GM12872 (cell line): ENCODE results near the gene NDUFS4.

ENCODE experiments used
- TF ChIP-seq, protein P1 (sequence below): IDR thresholded peaks from 3 replicates; pipeline ENCODE4 v1.5.1; 2011; ENCODE audit warnings: low read depth, mild to moderate bottlenecking, low read length, moderate library complexity; ENCODE audit not compliant: insufficient read depth

The NDUFS4 gene

DNA sequence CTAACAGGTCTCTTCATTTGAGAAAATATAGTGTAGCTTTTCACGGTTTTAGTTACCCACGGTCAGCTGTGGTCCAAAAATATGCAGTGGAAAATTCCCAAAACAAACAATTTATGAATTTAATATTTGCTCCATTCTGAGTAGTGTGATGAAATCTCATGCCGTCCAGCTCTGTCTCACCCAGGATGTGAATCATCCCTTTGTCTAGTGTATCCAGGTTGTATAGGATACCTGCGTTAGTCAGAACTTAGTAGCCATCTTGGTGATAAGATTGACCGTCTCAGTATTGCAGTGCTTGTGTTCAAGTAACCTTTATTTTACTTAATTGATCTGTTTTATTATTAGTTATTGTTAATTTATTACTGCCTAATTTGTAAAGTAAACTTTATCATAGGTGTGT, 41.1 kb downstream of the NDUFS4 start:
- TF ChIP-seq, protein P1, sequence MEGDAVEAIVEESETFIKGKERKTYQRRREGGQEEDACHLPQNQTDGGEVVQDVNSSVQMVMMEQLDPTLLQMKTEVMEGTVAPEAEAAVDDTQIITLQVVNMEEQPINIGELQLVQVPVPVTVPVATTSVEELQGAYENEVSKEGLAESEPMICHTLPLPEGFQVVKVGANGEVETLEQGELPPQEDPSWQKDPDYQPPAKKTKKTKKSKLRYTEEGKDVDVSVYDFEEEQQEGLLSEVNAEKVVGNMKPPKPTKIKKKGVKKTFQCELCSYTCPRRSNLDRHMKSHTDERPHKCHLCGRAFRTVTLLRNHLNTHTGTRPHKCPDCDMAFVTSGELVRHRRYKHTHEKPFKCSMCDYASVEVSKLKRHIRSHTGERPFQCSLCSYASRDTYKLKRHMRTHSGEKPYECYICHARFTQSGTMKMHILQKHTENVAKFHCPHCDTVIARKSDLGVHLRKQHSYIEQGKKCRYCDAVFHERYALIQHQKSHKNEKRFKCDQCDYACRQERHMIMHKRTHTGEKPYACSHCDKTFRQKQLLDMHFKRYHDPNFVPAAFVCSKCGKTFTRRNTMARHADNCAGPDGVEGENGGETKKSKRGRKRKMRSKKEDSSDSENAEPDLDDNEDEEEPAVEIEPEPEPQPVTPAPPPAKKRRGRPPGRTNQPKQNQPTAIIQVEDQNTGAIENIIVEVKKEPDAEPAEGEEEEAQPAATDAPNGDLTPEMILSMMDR = no peak

DNA sequence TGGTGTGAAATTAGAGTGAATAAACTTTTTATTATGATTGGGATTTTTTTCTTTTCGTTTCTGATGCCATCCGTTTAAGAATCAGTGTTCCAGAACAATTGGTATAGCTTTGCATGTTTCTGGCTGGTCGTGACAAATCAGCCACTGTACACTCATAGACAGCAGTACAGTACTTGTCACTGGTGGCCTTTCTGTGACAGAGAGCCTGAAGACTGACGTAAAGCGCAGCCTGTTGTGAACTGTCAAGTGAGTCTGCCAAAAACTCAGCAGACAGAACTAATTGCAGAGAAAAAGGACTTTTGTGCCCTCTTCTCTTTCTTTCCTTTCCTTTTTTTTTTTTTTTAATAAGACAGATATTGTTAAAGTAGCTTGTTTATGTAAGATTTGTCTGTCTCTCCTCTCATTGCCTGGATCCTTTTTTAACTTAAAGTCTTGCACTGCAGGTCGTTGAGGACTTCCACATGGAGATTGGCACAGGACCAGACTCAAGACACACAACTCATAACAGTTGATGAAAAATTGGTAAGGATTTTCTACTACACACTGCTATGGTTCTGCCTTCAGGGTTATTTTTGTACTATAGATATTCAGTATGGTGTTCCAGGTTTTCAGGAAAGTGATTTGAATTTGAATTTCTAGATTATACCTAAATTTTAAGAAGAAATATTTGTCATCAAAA, 42.7 kb downstream of the NDUFS4 start:
- TF ChIP-seq, protein P1 = no peak

DNA sequence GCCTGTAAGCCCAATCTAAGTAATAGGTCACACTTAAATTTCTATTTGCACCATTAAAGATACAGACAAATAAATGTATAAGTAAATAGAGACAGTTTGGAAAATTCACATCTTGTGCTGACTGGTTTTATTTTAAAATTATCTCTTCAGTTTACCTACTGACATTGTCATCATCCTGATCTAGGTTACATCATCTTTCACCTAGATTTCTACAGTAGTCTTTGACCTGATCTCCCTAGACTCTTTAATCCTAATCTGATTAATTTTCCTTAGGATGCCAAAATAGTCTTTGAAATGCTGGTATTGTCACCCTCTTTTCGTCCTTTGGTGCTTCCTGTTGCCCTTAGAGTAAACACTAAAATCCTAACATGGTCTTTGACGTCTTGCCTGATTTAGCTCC, 43.9 kb downstream of the NDUFS4 start:
- TF ChIP-seq, protein P1 = no peak

DNA sequence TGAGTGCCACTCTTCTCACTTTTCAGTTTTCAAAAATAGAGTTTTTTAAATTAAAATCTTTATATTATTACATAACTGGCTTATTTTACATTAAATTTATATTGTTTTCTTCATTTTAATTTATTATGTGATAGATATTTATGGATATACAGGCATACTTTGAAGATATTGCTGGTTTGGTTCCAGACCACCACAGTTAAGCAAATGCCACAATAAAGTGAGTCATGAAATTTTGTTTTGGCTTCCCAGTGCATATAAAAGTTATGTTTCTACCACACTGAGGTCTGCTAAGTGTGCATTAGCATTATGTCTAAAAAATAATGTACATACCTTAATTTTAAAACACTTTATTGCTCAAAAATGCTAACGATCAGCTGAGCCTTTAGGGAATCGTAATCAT, 47.4 kb downstream of the NDUFS4 start:
- TF ChIP-seq, protein P1 = no peak

DNA sequence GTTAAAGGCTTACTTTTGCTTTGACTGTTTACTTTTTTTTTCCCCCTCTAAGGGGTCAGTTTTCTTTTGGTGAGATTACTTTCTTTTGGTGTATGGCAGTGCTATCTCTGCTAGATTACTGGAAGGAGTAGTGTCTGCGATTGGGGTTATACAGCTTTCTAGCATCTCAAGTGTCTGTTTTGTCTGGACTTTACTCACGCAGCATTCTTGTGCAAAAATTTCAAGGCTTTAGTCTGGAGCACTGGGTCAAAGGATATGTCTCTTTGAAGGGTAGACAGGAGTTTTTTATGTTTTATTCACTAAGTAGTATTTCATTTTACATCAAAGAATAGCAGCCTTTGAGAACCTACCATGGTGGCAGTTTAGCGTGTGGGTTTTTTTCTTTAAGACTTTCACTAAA, 52.6 kb downstream of the NDUFS4 start:
- TF ChIP-seq, protein P1 = no peak

DNA sequence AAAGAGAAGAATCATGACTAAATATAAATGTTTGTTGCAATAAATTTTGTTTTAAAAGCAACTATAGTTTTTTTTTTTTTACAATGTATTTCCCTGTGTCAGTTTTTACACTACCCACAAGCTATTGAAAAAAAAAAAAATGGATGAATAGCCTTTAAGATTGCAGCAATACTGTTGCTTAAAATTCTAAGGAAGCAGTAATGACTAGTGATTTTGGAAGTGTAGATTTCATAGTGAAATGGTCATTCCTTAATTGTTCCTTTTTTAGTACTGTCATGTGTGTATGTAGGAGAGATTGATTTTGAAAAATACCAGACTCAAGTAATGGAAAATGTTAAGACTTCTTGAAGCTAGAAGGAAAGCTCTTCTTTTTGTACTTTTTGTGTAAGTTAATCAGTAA, 53.1 kb downstream of the NDUFS4 start:
- TF ChIP-seq, protein P1 = no peak

DNA sequence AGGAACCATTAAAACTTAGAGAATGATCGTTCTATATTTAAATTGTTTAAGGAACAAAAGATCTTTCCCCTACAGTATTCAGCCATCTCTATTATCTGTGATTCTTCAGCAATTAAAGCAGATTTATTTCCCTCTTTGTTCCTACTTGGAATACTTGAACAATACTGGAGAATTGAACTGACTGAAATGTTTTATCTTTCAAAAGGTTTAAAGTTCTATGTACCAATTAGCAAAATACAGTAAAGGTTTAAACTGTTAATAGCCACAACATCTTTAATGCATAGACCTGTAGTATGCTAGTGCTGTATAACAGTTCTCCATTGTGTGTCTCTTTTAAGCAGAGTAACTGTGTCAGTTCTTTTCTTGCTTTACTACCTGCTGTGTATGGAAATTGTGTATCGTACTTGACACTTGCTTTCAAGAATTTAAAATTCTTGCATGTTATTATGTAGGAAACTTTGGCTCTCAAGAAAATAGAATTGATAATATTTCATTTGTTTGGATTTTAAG, 54.0 kb downstream of the NDUFS4 start:
- TF ChIP-seq, protein P1 = no peak
